ENCODE results near the gene PVALB. TPM values are rescaled to one million over a fixed set of nuclear protein-coding genes. Genes with fewer than 3 reads are reported as not detected.
"Not testable (repeated sequence)": the region's sequence is repeated elsewhere in the genome, so short reads cannot be mapped to it uniquely, and the experiment has no call there.

PVALB gene
- polyA plus RNA-seq, 4 donors: 3.6 to 10.5 (median 7.0) TPM

DNA sequence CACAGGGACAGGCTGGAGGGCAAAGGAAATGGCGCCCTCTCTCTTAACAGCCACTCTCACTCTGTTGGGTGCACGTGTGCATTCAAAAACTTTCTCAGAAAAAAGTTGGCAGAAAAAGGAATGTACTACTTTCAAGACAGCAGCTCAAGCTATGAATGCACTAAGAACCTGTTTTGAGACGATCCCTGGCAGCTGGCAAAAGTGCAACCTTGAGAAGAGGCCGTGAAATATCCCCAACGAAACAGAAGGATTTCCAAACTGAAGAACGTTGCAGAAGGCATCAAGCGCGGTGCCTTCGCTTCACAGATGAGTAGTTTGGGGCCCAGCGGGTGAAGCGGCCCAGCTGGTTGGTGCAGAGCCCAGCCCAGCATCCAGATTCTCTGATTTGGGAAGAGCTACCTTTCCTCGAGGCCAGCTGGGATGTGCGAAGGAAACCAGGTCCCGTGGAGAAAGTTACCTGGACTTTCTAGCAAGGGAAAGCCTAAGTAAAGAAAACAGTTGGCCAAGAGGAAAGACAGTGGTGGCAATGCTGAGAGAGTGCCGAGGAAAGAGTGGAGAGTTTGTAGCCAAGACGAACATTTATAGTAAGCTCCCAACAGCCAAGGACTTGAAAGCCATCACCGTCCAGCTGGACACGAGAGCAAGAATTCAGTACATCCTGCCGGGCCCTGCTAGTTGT, 57.2 kb downstream of the PVALB start:
- DNase-seq (ENCODE audit: low read depth in 4 of 4, low spot score in 3 of 4): no peak

DNA sequence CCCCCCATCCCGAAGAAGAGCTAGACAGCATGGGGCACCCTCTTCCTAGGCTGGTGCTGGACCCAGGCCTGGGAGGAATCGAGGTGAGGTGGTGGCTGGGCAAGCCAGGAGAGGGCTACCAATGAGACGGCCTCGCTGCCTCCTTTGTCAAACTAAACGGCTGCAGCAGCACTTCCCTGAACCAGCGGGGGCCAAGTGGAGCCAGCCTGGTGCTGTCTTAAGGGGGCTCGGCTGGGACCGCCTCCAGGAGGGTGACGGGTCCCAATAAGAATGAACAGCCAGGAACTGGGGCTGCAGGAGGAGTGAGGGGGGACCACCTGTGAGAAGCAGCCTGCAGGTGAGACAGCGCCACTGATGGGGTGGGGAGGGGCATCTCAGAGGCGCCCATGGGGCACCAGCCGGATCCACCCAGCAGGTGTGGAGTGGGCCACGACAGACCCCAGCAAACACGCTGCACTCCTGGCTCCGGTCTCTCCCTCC, 58.0 kb downstream of the PVALB start:
- no peak for DNase-seq (ENCODE audit: low read depth in 4 of 4, low spot score in 3 of 4)

- no peak for DNase-seq (ENCODE audit: low read depth in 4 of 4, low spot score in 3 of 4)
These were observed 59.1 kb downstream of the PVALB start for GRCh38 chr22:36757668-36758211.

DNA sequence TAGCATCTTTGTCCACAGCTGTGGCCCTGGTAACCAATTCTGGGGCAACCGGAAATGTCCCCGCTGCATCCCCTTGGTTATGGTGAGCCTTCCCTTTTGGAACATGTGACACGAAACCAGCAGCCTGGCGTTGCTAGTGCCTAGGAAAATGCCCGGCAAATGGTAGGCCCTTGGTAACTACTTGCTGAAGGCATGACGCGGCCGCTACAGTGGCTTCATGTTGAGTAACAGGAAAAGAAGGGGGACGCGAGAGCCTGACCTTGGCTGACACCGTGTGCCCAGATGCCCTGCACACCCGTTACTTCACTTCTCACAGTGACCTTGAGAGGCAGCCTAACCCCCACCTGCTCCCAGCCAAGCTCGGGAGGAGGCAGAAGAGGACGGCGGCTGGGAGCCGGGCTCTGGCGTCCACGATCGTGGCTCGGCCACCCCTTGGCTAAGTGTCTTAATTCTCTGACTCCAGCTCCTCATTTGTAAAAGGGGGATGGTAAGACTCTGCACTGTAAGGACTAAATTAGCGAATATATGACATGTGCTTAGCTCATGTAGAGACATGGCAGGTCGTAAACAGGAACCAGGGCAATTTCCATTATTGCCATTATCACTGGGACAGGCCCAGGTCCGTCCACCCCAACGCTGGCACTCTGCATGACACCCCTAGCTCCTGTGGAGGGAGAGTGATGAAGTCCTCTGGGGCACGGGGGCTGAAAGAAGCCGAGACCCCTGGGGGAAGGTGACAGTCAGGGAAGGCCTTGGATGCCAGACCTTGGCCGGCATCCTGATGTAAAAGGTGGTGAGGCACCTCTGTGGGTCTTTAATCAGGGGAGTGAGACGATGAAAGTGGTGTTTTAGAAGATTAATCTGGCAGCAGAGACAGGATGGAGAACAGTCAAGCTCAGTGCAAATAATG, 59.8 kb downstream of the PVALB start:
- no peak for DNase-seq (ENCODE audit: low read depth in 4 of 4, low spot score in 3 of 4)

GRCh38 chr22:36756031-36756430, 60.8 kb downstream of the PVALB start:
- DNase-seq (ENCODE audit: low read depth in 4 of 4, low spot score in 3 of 4): no peak

GRCh38 chr22:36755316-36755715, 61.5 kb downstream of the PVALB start:
- DNase-seq (ENCODE audit: low read depth in 4 of 4, low spot score in 3 of 4): no peak

GRCh38 chr22:36754881-36755280, 62.0 kb downstream of the PVALB start:
- not testable (repeated sequence) for DNase-seq (ENCODE audit: low read depth in 4 of 4, low spot score in 3 of 4)

DNA sequence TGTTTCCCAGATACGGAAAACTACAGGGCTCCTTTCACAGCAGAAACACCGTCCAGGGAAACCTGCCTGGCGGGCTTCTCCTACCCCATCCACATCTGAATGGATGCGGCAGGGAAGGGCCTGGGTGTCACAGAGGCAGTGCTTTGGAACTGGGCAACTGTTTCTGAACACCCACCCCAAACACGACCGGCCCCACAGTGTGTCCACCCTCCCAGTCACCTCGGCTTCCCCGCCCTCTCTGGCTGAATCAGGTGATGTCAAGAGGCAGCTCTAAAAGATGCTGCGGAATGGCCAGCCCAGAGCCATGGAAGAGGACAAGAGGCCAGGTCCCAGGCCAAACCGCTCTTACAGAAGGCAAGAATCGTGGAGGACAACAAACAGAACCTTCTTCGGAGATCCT, 62.9 kb downstream of the PVALB start:
- DNase-seq (ENCODE audit: low read depth in 4 of 4, low spot score in 3 of 4): no peak

DNA sequence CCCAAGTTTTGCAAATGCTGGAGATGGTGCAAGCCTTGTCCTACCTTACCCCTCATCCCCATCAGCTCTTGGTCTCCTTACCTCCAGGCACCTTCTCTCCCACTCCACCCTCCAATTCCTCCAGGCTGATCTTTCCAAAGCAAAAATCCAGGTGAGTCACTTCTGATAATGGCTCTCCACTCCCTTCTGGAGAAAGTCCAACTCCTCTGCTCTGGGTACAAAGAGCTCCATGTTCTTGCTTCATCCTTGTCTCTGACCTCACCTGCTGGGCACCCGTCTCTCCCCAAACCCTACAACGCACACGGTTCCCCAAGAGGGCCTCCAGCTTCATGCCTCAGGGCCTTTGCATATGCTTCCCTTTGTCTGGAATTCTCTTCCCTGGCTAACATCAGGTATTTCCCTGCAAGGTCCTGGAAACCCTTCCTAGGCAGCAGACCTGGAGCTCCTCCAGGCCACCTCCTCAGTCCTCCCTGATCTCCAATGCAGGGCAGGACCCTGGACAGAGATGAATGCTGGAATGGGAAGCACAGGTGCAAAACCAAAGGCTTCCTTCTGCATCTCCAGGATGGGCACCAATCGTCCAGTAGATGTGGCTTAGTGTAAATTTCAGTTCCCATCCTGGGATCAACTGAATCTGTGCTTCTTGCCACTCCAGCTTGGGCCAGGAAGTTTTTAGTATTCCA, 63.6 kb downstream of the PVALB start:
- DNase-seq (ENCODE audit: low read depth in 4 of 4, low spot score in 3 of 4): no peak

Other genes with a start within 250 kb of the PVALB start
- not detected for gene CACNG2, start 113.3 kb downstream of the PVALB start, polyA plus RNA-seq (ENCODE audit: insufficient read length in 4 of 4)
- 10 to 100 TPM; 42.9 to 54.6 (median 45.2) TPM for gene IFT27, start 40.9 kb downstream of the PVALB start, polyA plus RNA-seq (ENCODE audit: insufficient read length in 4 of 4)
- gene NCF4, start 44.0 kb upstream of the PVALB start, polyA plus RNA-seq (ENCODE audit: insufficient read length in 4 of 4): 1 to 10 TPM; 1.5 to 2.9 (median 2.2) TPM
- gene CSF2RB, start 96.6 kb upstream of the PVALB start, polyA plus RNA-seq (ENCODE audit: insufficient read length in 4 of 4): 1 to 10 TPM; 2.7 to 3.3 (median 2.9) TPM
- gene TST, start 202.4 kb upstream of the PVALB start, polyA plus RNA-seq (ENCODE audit: insufficient read length in 4 of 4): 10 to 100 TPM; 46.3 to 64.8 (median 50.7) TPM
- gene MPST, start 202.7 kb upstream of the PVALB start, polyA plus RNA-seq (ENCODE audit: insufficient read length in 4 of 4): 10 to 100 TPM; 49.2 to 79.6 (median 52.2) TPM
- gene KCTD17, start 234.7 kb upstream of the PVALB start, polyA plus RNA-seq (ENCODE audit: insufficient read length in 4 of 4): 10 to 100 TPM; 23.1 to 35.4 (median 27.1) TPM